ENCODE data around the gene THAP11. TPM values are rescaled to one million over a fixed set of nuclear protein-coding genes. Genes with fewer than 3 reads are reported as not detected.
A peak's percentile ranks its signal among the peaks of the same experiment; 100 is the strongest.
"Not testable (repeated sequence)": the region's sequence is repeated elsewhere in the genome, so short reads cannot be mapped to it uniquely, and the experiment has no call there.

Gene THAP11
- total and polyA plus RNA-seq, 2 experiments from 2014 or later: 35.4 to 36.7 TPM

GRCh38 chr16:67833030-67833414, 9.1 kb upstream of the THAP11 start:
- DNase-seq (ENCODE audit: low spot score): no peak
- Histone ChIP-seq H3K9me2 (replicated peaks; ENCODE audit: insufficient read depth) (no peaks in the 10 kb centered on the region), H3K27me3 (no peaks in the 10 kb centered on the region), H3K36me3 (replicated peaks; ENCODE audit: insufficient read depth, low read depth) (no peaks in the 10 kb centered on the region), H3K4me1 (ENCODE audit: insufficient read depth) (peaks cover 8% of the 10 kb centered on the region), H3K4me3 (peak overlapping the region; percentile 79), H3K4me2 (peak overlapping the region; percentile 92), H2AFZ (peak overlapping the region; percentile 93), H3K79me2 (peaks cover 14% of the 10 kb centered on the region), H3K27ac (peak overlapping the region; percentile 57), H3K9me3 (ENCODE audit: low read depth) (no peaks in the 10 kb centered on the region), H4K20me1 (ENCODE audit: insufficient read depth, poor library complexity, severe bottlenecking) (no peaks in the 10 kb centered on the region)
- TF ChIP-seq CTCF (IDR thresholded peaks at IDR 0.05; ENCODE audit: poor library complexity) (no peak), EZH2 (IDR thresholded peaks at IDR 0.05; ENCODE audit: borderline replicate concordance) (no peak), EZH2phosphoT487 (IDR thresholded peaks at IDR 0.05; ENCODE audit: low read depth, severe bottlenecking, unreplicated experiment) (no peak)
- WGBS (ENCODE audit: low lambda C conversion rate, missing lambda C conversion rate): 9% methylated on average over 3 of the region's 3 CpGs

- no peak for TF ChIP-seq EZH2phosphoT487 (IDR thresholded peaks at IDR 0.05; ENCODE audit: low read depth, severe bottlenecking, unreplicated experiment)
- no peak for TF ChIP-seq CTCF (IDR thresholded peaks at IDR 0.05; ENCODE audit: poor library complexity)
- 1% methylated on average over 49 of the region's 49 CpGs for WGBS (ENCODE audit: low lambda C conversion rate, missing lambda C conversion rate)
- H3K27ac ChIP-seq: peak overlapping the region; percentile 57
These were observed 8.5 kb upstream of the THAP11 start for GRCh38 chr16:67833415-67834241.

GRCh38 chr16:67834242-67834614, 7.9 kb upstream of the THAP11 start:
- Histone ChIP-seq H3K79me2 (peaks cover 14% of the 10 kb centered on the region), H2AFZ (peak overlapping the region; percentile 75), H3K9me3 (ENCODE audit: low read depth) (no peaks in the 10 kb centered on the region), H3K4me1 (ENCODE audit: insufficient read depth) (peaks cover 8% of the 10 kb centered on the region), H3K9me2 (replicated peaks; ENCODE audit: insufficient read depth) (no peaks in the 10 kb centered on the region), H4K20me1 (ENCODE audit: insufficient read depth, poor library complexity, severe bottlenecking) (no peaks in the 10 kb centered on the region), H3K36me3 (replicated peaks; ENCODE audit: insufficient read depth, low read depth) (no peaks in the 10 kb centered on the region), H3K27ac (no peak overlapping the region), H3K4me2 (peak overlapping the region; percentile 92), H3K4me3 (peak overlapping the region; percentile 17), H3K27me3 (no peaks in the 10 kb centered on the region)
- TF ChIP-seq EZH2phosphoT487 (IDR thresholded peaks at IDR 0.05; ENCODE audit: low read depth, severe bottlenecking, unreplicated experiment): no peak
- TF ChIP-seq EZH2 (IDR thresholded peaks at IDR 0.05; ENCODE audit: borderline replicate concordance): no peak
- no peak for TF ChIP-seq CTCF (IDR thresholded peaks at IDR 0.05; ENCODE audit: poor library complexity)
- 80% methylated on average over 10 of the region's 10 CpGs for WGBS (ENCODE audit: low lambda C conversion rate, missing lambda C conversion rate)
- DNase-seq (ENCODE audit: low spot score): no peak

More at GRCh38 chr16:67833415-67834241, 8.5 kb upstream of the THAP11 start:
- Histone ChIP-seq H3K4me1 (ENCODE audit: insufficient read depth) (peaks cover 8% of the 10 kb centered on the region), H4K20me1 (ENCODE audit: insufficient read depth, poor library complexity, severe bottlenecking) (no peaks in the 10 kb centered on the region), H3K9me3 (ENCODE audit: low read depth) (no peaks in the 10 kb centered on the region), H2AFZ (peak overlapping the region; percentile 93), H3K4me2 (peak overlapping the region; percentile 92), H3K36me3 (replicated peaks; ENCODE audit: insufficient read depth, low read depth) (no peaks in the 10 kb centered on the region), H3K27me3 (no peaks in the 10 kb centered on the region), H3K9me2 (replicated peaks; ENCODE audit: insufficient read depth) (no peaks in the 10 kb centered on the region), H3K79me2 (peaks cover 14% of the 10 kb centered on the region), H3K4me3 (peak overlapping the region; percentile 79)
- peak; percentile 95 for DNase-seq (ENCODE audit: low spot score)

GRCh38 chr16:67837190-67837589, 4.9 kb upstream of the THAP11 start:
- H3K4me2 ChIP-seq, H3K27me3 ChIP-seq: not testable (repeated sequence)

More at GRCh38 chr16:67837190-67837589, 4.9 kb upstream of the THAP11 start:
- H3K4me1 ChIP-seq (ENCODE audit: insufficient read depth); H3K36me3 ChIP-seq (replicated peaks; ENCODE audit: insufficient read depth, low read depth); H3K4me3 ChIP-seq; H3K9me2 ChIP-seq (replicated peaks; ENCODE audit: insufficient read depth); H2AFZ ChIP-seq; H4K20me1 ChIP-seq (ENCODE audit: insufficient read depth, poor library complexity, severe bottlenecking); H3K27ac ChIP-seq; DNase-seq (ENCODE audit: low spot score); H3K9me3 ChIP-seq (ENCODE audit: low read depth): not testable (repeated sequence)
- WGBS (ENCODE audit: low lambda C conversion rate, missing lambda C conversion rate): 88% methylated on average over 10 of the region's 10 CpGs
- H3K79me2 ChIP-seq: peaks cover 14% of the 10 kb centered on the region

Measured in hepatocyte (in vitro differentiated cells).